Stimulated activated naive CD8-positive, alpha-beta T cell treated with anti-CD3 and anti-CD28 coated beads, Interleukin-15, amount 100 ng/mL, for 72 hours (primary cell): Measurements from ENCODE around the gene BBOX1.

ENCODE experiments used
- ATAC-seq: fragments of 150-1000 bp; cut with Tn5 transposase; 2 replicates; pipeline ENCODE4 v1.10.0; 2021; ENCODE audit warnings: mild to moderate bottlenecking, moderate library complexity
- DNase-seq, 2 donors: peaks; one replicate each; pipeline ENCODE4 v3.0.0; 2021 to 2022
- H3K27ac Mint-ChIP-seq, 2 donors: one replicate each; pipeline ENCODE4 v1.8.0; 2022; ENCODE audit warnings: mild to moderate bottlenecking in 2 of 2, mixed read lengths in 2 of 2, moderate library complexity in 2 of 2
- H3K27me3 Mint-ChIP-seq: one replicate; pipeline ENCODE4 v1.8.0; 2022; ENCODE audit warnings: mixed read lengths
- H3K4me1 Mint-ChIP-seq: one replicate; pipeline ENCODE4 v1.8.0; 2022; ENCODE audit warnings: mild to moderate bottlenecking, mixed read lengths
- H3K4me3 Mint-ChIP-seq, 2 donors: one replicate each; pipeline ENCODE4 v1.8.0; 2022; ENCODE audit warnings: mild to moderate bottlenecking in 2 of 2, mixed read lengths in 2 of 2, moderate library complexity in 1 of 2
- H3K9me3 Mint-ChIP-seq, 2 donors: one replicate each; pipeline ENCODE4 v1.8.0; 2022; ENCODE audit warnings: mixed read lengths in 2 of 2

BBOX1 gene

GRCh38 chr11:27018902-27019529 is 21.6 kb upstream of the BBOX1 start:
- DNase-seq (no peak), ATAC-seq (no peak)
- H3K4me3 Mint-ChIP-seq, result no peak overlapping the region
- no peaks in the 10 kb centered on the region for H3K4me1 Mint-ChIP-seq
- H3K27me3 Mint-ChIP-seq, result no peaks in the 10 kb centered on the region
- H3K27ac Mint-ChIP-seq, result no peak overlapping the region
- H3K9me3 Mint-ChIP-seq, result peaks cover 0 to 7% of the 10 kb centered on the region in 2 donors

DNA sequence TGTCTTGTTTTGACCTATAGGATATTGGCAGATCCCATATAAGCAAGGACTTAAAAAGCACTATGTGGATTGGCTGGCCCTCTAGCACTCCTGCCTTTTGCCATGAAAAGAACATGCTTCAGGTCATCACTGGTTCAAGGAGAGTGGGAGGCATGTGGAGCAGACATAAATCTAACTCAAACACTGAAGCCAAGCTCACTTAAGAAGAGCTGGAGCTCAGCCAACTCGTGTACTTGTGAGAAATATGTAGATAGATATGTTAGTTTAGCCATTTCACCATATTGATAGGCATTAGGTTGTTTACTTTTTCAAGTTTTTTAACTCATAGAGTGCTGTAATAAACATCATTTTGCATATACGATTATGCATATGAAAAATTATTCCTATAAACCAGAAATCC is 19.9 kb upstream of the BBOX1 start:
- Mint-ChIP-seq H3K4me1 (no peaks in the 10 kb centered on the region), H3K27ac (no peak overlapping the region), H3K27me3 (no peaks in the 10 kb centered on the region), H3K9me3 (peaks cover 0 to 14% of the 10 kb centered on the region in 2 donors), H3K4me3 (no peak overlapping the region)
- ATAC-seq (no peak), DNase-seq (no peak)

- ATAC-seq, result no peak
- H3K9me3 Mint-ChIP-seq, result peaks cover 0 to 14% of the 10 kb centered on the region in 2 donors
- H3K27ac Mint-ChIP-seq, result no peak overlapping the region
- DNase-seq, result no peak
- H3K27me3 Mint-ChIP-seq, result no peaks in the 10 kb centered on the region
- H3K4me3 Mint-ChIP-seq, result no peak overlapping the region
- no peaks in the 10 kb centered on the region for H3K4me1 Mint-ChIP-seq
Observed at GRCh38 chr11:27022659-27023251, 17.9 kb upstream of the BBOX1 start.

GRCh38 chr11:27024865-27025264 is 15.8 kb upstream of the BBOX1 start:
- no peak overlapping the region for H3K27ac Mint-ChIP-seq
- no peaks in the 10 kb centered on the region for H3K27me3 Mint-ChIP-seq
- H3K4me1 Mint-ChIP-seq, result no peaks in the 10 kb centered on the region
- peaks cover 0 to 14% of the 10 kb centered on the region in 2 donors for H3K9me3 Mint-ChIP-seq
- H3K4me3 Mint-ChIP-seq, result no peak overlapping the region
- no peak for DNase-seq
- no peak for ATAC-seq

DNA sequence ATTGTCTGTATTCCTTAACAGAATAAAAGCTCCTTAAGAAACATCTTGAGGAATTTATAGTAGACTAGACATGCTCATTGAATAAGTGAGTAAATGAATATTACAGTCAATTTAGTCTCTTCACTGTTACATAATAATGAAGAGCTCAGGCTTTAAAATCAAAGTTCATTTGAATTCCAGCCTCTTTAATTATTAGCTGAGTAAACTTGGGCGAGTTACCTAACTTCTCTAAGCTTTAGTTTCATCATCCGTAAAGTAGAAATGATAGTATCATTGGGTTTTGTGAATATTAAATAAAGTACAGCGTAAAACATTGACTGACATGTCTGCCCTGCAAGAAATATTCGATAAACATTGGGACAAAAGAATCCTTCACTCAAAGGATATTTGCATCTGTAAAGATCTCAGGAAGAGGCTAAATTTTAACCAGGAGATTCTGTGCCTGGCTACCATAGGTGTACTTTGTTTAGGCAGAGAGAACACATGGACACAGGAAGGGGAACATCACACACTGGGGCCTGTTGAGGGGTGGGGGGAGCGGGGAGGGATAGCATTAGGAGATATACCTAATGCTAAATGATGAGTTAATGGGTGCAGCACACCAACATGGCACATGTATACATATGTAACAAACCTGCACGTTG is 15.2 kb upstream of the BBOX1 start:
- DNase-seq (no peak), ATAC-seq (no peak)
- Mint-ChIP-seq H3K4me3 (no peak overlapping the region), H3K4me1 (no peaks in the 10 kb centered on the region), H3K9me3 (peaks cover 0 to 14% of the 10 kb centered on the region in 2 donors), H3K27ac (no peak overlapping the region), H3K27me3 (no peaks in the 10 kb centered on the region)

DNA sequence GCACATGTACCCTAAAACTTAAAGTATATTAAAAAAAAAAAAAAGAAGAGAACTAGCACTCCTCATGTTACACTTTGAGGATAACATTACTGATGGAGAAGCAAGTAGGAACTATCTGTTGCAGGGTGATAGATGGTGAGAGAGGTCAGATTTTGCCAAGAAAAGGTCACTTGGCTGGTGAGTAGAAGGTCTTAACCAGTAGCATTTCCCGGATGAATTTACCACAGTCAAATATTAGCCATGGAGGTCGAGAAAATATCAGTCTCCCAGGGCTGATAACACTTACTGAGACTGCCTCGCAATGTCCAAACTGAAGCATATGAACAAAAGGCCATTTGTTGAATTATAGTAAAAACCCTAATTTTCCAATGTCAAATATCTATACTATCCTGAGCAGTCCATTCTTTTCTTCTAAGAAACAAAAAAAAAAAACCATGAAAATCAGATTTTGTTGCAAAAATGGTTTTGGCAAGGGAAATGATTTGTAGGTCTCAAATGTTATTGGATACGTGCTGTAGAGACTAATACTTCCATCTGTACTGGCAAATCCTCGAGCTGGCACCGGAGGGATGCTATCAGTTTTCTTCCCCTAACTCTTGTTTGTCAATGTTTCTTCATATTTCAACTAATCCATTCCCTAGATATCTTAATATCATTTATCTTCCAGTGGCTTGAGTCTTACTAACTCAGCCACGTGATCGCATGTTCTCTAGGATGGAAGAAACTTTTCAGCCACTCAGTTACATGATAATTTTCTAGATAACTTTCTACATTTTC is 14.5 kb upstream of the BBOX1 start:
- Mint-ChIP-seq H3K27ac (no peak overlapping the region), H3K9me3 (peaks cover 0 to 14% of the 10 kb centered on the region in 2 donors)
- ATAC-seq, result no peak

DNA sequence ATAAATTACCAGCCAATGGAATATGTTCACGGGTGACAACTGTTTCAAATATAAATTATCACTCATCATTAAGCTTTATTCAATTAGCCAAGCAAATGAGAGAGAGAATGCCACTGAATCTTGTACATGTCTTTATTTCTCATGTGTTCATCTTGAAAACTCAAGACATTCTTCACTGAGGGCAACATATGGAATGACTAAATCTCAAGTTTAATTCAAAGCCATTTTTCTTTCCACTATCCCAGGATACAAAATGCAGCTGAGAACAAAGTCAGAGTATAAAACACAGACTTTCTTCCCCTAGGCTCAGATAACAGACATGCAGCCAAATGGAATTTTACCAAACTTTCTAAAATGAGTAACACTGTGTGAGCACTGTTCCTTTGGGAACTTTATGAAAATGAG is 12.1 kb upstream of the BBOX1 start:
- peaks cover 7 to 14% of the 10 kb centered on the region in 2 donors for H3K9me3 Mint-ChIP-seq
- H3K4me3 Mint-ChIP-seq, result no peak overlapping the region
- no peak for DNase-seq
- no peaks in the 10 kb centered on the region for H3K27me3 Mint-ChIP-seq
- no peak overlapping the region for H3K27ac Mint-ChIP-seq
- ATAC-seq, result no peak
- H3K4me1 Mint-ChIP-seq, result no peaks in the 10 kb centered on the region

More for the DNA sequence above, 14.5 kb upstream of the BBOX1 start:
- Mint-ChIP-seq H3K4me3 (no peak overlapping the region), H3K27me3 (no peaks in the 10 kb centered on the region), H3K4me1 (no peaks in the 10 kb centered on the region)
- DNase-seq, result no peak

- Mint-ChIP-seq H3K4me1 (no peaks in the 10 kb centered on the region), H3K9me3 (peaks cover 7 to 23% of the 10 kb centered on the region in 2 donors), H3K27me3 (no peaks in the 10 kb centered on the region), H3K27ac (no peak overlapping the region), H3K4me3 (no peak overlapping the region)
- ATAC-seq (no peak), DNase-seq (no peak)
Observed at GRCh38 chr11:27029966-27030365, 10.6 kb upstream of the BBOX1 start.

DNA sequence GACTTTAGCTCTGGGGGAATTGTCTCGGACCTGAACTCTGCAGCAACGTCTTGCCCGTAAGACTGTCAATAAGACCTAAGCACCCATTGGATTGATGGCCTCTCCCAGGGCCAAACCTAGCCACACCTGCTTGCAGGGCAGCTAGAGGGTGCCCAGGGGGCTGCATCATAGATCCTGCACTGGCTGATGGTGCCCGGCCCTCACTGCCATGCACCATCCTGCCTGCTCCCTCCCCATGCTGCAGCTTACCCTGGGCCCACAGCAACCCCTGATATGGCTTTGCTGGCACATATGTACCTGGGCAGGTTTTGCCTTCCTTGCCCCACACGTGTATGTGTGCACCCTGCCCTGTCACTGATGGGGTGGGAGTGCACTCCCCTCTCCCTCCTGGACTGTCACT is 8.9 kb upstream of the BBOX1 start:
- H3K27ac Mint-ChIP-seq, result no peak overlapping the region
- H3K9me3 Mint-ChIP-seq, result peaks cover 7 to 23% of the 10 kb centered on the region in 2 donors
- no peaks in the 10 kb centered on the region for H3K4me1 Mint-ChIP-seq
- ATAC-seq, result no peak
- DNase-seq, result no peak
- H3K4me3 Mint-ChIP-seq, result no peak overlapping the region
- no peaks in the 10 kb centered on the region for H3K27me3 Mint-ChIP-seq

- H3K27ac Mint-ChIP-seq, result no peak overlapping the region
- no peak for DNase-seq
- H3K4me3 Mint-ChIP-seq, result no peak overlapping the region
- H3K4me1 Mint-ChIP-seq, result no peaks in the 10 kb centered on the region
- ATAC-seq, result no peak
- H3K9me3 Mint-ChIP-seq, result peaks cover 21 to 27% of the 10 kb centered on the region in 2 donors
- no peaks in the 10 kb centered on the region for H3K27me3 Mint-ChIP-seq
Observed at GRCh38 chr11:27039873-27040272, 742 bp upstream of the BBOX1 start.

- Mint-ChIP-seq H3K27ac (no peak overlapping the region), H3K4me1 (no peaks in the 10 kb centered on the region), H3K27me3 (no peaks in the 10 kb centered on the region), H3K4me3 (no peak overlapping the region), H3K9me3 (peaks cover 21 to 24% of the 10 kb centered on the region in 2 donors)
- ATAC-seq, result no peak
- no peak for DNase-seq
Observed at GRCh38 chr11:27041141-27041899, 705 bp downstream of the BBOX1 start.

DNA sequence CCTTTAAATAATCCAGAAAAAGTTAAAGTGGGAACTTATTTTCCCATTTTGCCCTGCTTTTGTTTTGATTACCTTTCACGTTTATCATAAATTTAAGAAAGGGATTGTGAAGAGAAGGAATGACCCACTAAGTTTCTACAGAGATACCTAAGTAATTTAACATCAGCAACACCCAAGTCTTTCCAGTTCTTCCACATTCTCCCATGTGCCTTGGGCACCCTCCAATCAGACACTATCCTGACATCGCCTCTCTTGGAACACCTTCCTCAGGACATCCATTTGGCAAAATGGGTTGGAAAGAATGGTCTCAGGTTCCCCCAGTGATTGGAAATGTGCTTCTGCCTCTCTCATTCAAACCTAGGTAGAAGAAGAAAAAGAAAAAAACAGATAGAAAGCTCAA is 6.3 kb downstream of the BBOX1 start:
- H3K9me3 Mint-ChIP-seq, result peaks cover 9 to 12% of the 10 kb centered on the region in 2 donors
- H3K27me3 Mint-ChIP-seq, result no peaks in the 10 kb centered on the region
- H3K4me1 Mint-ChIP-seq, result no peaks in the 10 kb centered on the region
- ATAC-seq (no peak), DNase-seq (no peak)
- no peak overlapping the region for H3K27ac Mint-ChIP-seq
- no peak overlapping the region for H3K4me3 Mint-ChIP-seq

DNA sequence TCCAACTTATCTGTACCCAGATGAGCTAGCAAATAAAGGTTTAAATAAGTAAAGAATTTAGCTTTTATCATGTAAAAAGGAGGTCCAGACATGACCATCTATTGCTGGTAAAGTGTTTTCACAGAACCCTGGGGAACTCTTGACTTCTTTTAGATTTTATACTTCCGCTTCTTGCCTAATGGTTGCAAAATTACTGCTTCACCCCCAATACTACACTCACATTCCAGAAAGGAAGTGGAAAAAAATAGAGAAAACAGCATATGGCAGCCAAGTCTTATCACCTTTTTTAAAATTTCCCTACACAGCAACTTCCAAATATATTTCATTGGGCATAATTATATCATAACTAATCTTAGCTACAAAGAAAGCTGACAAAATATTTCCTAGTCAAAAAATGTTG is 12.1 kb downstream of the BBOX1 start:
- no peaks in the 10 kb centered on the region for H3K4me1 Mint-ChIP-seq
- ATAC-seq, result no peak
- no peak overlapping the region for H3K27ac Mint-ChIP-seq
- no peak overlapping the region for H3K4me3 Mint-ChIP-seq
- H3K9me3 Mint-ChIP-seq, result peaks cover 0 to 4% of the 10 kb centered on the region in 2 donors
- DNase-seq, result no peak
- no peaks in the 10 kb centered on the region for H3K27me3 Mint-ChIP-seq

DNA sequence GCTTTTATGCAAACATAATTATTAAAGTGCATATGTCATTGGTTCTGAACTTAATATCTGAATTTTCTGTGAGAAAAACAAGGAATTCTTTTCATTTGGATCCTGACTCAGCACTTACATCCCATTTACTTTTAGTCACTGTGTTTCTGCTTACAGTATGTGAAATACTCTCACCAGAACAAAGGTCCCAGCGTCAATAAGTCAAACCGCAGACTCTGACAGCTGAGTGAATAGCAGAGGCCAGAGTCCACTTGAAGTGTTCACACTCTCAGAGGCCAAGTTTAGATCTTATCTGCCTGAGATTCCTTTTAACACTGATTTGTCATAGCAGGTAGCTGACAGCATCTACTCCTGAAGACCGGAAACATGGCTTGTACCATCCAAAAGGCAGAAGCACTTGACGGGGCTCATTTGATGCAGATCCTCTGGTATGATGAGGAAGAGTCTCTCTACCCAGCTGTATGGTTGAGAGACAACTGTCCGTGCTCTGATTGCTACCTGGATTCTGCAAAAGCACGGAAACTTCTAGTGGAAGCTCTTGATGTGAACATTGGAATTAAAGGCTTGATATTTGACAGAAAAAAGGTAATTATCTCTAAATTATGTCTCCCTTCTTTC is 14.6 kb downstream of the BBOX1 start:
- no peaks in the 10 kb centered on the region for H3K9me3 Mint-ChIP-seq
- no peak overlapping the region for H3K27ac Mint-ChIP-seq
- no peak overlapping the region for H3K4me3 Mint-ChIP-seq
- no peak for ATAC-seq
- H3K27me3 Mint-ChIP-seq, result no peaks in the 10 kb centered on the region
- H3K4me1 Mint-ChIP-seq, result no peaks in the 10 kb centered on the region
- DNase-seq, result no peak
